Tibial artery (tissue), 4 donors: ENCODE results near the gene RHOJ.
A peak's percentile ranks its signal among the peaks of the same experiment; 100 is the strongest.
"Not testable (repeated sequence)": the region's sequence is repeated elsewhere in the genome, so short reads cannot be mapped to it uniquely, and the experiment has no call there.

Experiments
- DNase-seq, 2 donors: peaks; one replicate each; pipeline ENCODE4 v3.0.0-alpha.2; 2019
- H3K27ac ChIP-seq, 2 donors: fragments of 200-600 bp; sonication (generic) in 1 of 2; 1 replicate in 1 of 2; 2 replicates in 1 of 2; pipeline ENCODE4 v1.5.1; 2018 to 2019; ENCODE audit warnings: mild to moderate bottlenecking in 1 of 2
- H3K27me3 ChIP-seq, 2 donors: fragments of 200-600 bp; sonication (generic) in 1 of 2; one replicate each; pipeline versions ENCODE4 v1.5.1 to v1.6.0; 2016 to 2019
- H3K36me3 ChIP-seq, 3 donors: fragments of 200-600 bp; sonication (generic) in 2 of 3; one replicate each; pipeline ENCODE4 v1.5.1; 2016 to 2019; ENCODE audit warnings: mild to moderate bottlenecking in 2 of 3
- H3K4me1 ChIP-seq, 4 donors: fragments of 200-600 bp; sonication (generic) in 2 of 4; 1 replicate in 3 of 4; 2 replicates in 1 of 4; pipeline ENCODE4 v1.5.1; 2016 to 2019
- H3K4me3 ChIP-seq, 2 donors: fragments of 200-600 bp; sonication (generic) in 1 of 2; 1 replicate in 1 of 2; 2 replicates in 1 of 2; pipeline ENCODE4 v1.5.1; 2018 to 2019; ENCODE audit warnings: mild to moderate bottlenecking in 2 of 2
- H3K9me3 ChIP-seq, 3 donors: fragments of 200-600 bp; sonication (generic) in 1 of 3; one replicate each; pipeline ENCODE4 v1.5.1; 2016 to 2019
- CTCF ChIP-seq, 2 experiments: fragments of 200-600 bp in 1 of 2; fragments of 450-650 bp in 1 of 2; IDR thresholded peaks; one replicate each; pipeline ENCODE4 v1.5.1; 2017 to 2019; ENCODE audit warnings: antibody characterized with exemption in 2 of 2, mild to moderate bottlenecking in 1 of 2, moderate library complexity in 1 of 2
- intact Hi-C: fragments of 100-400 bp; cut with DNase I; formaldehyde crosslinking; loops from one replicate; pipeline ENCODE4 v1.15.0; 2023; ENCODE audit warnings: low total_unique reads

RHOJ gene

GRCh38 chr14:63204407-63205043 is at the start of gene RHOJ:
RHOJ (plus strand) TSS chr14:63204443; CDS start chr14:63204870, 427 bp downstream.
- no peaks in the 10 kb centered on the region for H3K27me3 ChIP-seq
- intact Hi-C loops: no loop called here
- peak within 1 kb of the TSS; percentile 47 to 52 for H3K4me3 ChIP-seq
- no peaks in the 10 kb centered on the region for H3K36me3 ChIP-seq
- no peak for TF ChIP-seq CTCF (IDR thresholded peaks at IDR 0.05)
- DNase-seq: peak in 1 of 2 donors; percentile 31
- no peaks in the 10 kb centered on the region for H3K9me3 ChIP-seq
- H3K4me1 ChIP-seq: peaks cover 0 to 12% (median 7%) of the 10 kb centered on the region in 4 donors
- peak within 1 kb of the TSS; percentile 79 to 82 for H3K27ac ChIP-seq

DNA sequence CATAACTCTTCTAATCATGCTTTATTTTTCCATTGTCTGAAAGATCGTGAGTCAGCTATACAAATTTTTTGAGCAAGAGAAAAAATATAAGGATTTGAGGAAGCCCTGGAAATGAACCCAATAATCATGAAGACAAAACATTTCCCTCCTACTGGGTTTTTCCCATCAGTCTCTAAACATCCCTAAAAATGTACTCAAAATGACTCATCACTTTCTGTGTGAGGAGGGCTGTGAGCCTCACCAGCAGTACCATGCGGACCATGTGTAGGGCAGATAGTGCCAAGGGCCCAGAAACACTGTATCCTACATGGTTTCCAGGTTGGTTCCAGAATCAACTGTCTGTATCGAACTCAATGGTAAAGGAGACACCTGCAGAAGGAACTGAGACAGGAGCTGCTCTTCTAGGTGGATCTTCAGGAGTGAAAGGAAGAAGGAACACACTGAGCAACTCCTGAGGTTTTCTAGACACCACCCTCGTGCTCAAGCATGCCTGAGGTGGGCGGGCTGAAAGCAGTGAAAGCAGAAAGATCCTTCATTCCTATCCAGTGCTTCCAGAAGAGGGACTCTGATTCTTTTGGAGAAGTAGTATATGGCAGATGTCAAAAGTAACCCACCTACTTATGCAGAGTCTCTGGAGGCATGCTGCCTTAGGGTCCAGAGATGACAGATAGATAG is 48.6 kb upstream of the RHOJ start:
- Histone ChIP-seq H3K4me1 (no peaks in the 10 kb centered on the region), H3K27ac (no peak overlapping the region), H3K9me3 (no peaks in the 10 kb centered on the region), H3K36me3 (no peaks in the 10 kb centered on the region), H3K4me3 (no peak overlapping the region), H3K27me3 (no peaks in the 10 kb centered on the region)
- no peak for TF ChIP-seq CTCF (IDR thresholded peaks at IDR 0.05)
- intact Hi-C loops: no loop called here
- no peak for DNase-seq

GRCh38 chr14:63157195-63157594 is 47.0 kb upstream of the RHOJ start:
- H3K27me3 ChIP-seq: no peaks in the 10 kb centered on the region
- intact Hi-C loops: no loop called here
- H3K4me3 ChIP-seq: no peak overlapping the region
- no peaks in the 10 kb centered on the region for H3K4me1 ChIP-seq
- no peaks in the 10 kb centered on the region for H3K36me3 ChIP-seq
- H3K9me3 ChIP-seq: no peaks in the 10 kb centered on the region
- TF ChIP-seq CTCF (IDR thresholded peaks at IDR 0.05): no peak
- no peak overlapping the region for H3K27ac ChIP-seq
- no peak for DNase-seq

GRCh38 chr14:63163306-63163705 is 40.9 kb upstream of the RHOJ start:
- no peak for DNase-seq
- no peaks in the 10 kb centered on the region for H3K27me3 ChIP-seq
- no peak overlapping the region for H3K4me3 ChIP-seq
- no peaks in the 10 kb centered on the region for H3K4me1 ChIP-seq
- H3K36me3 ChIP-seq: no peaks in the 10 kb centered on the region
- peaks cover 0 to 11% (median 0%) of the 10 kb centered on the region in 3 donors for H3K9me3 ChIP-seq
- H3K27ac ChIP-seq: no peak overlapping the region
- no peak for TF ChIP-seq CTCF (IDR thresholded peaks at IDR 0.05)
- intact Hi-C loops: no loop called here

DNA sequence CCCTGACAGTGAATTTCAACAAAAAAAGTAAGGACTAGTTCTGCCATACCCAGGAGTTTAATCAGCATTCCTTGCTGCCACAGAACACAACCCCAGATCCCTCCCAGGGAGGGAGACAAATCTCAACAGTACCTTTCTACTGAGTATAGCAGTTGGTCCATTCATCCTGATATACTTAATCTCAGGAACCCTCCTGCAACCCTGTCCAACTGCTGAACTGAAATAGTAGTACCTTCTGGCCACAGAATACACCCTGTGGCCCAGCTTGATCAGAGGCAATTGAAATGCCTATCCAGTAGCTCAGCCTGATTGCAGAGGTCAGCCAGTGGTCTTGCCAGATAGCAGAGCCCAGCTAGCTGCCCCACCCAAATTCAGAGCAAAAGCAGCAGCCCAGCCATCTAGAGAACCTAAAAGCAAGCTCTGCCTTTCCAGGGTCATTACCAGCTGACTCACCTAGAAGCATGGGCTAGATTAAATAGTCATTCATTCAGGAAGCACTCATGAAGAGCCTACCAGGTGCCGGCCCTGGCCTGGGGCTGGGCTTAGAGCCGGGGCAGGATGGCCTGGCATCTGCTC is 40.0 kb upstream of the RHOJ start:
- intact Hi-C loops: no loop called here
- Histone ChIP-seq H3K4me1 (no peaks in the 10 kb centered on the region), H3K4me3 (no peak overlapping the region), H3K36me3 (no peaks in the 10 kb centered on the region), H3K27ac (no peak overlapping the region), H3K9me3 (peaks cover 0 to 11% (median 0%) of the 10 kb centered on the region in 3 donors), H3K27me3 (no peaks in the 10 kb centered on the region)
- no peak for DNase-seq
- no peak for TF ChIP-seq CTCF (IDR thresholded peaks at IDR 0.05)

GRCh38 chr14:63165267-63165666 is 39.0 kb upstream of the RHOJ start:
- DNase-seq, H3K27me3 ChIP-seq, intact Hi-C loops, H3K27ac ChIP-seq, H3K4me3 ChIP-seq, H3K36me3 ChIP-seq, H3K4me1 ChIP-seq: not testable (repeated sequence)
- H3K9me3 ChIP-seq: peaks cover 0 to 11% (median 0%) of the 10 kb centered on the region in 3 donors
